Renal cortex interstitium (tissue), 11 donors: Measurements from ENCODE around the gene MMEL1. TPM values are rescaled to one million over a fixed set of nuclear protein-coding genes. Genes with fewer than 3 reads are reported as not detected.
"Not testable (repeated sequence)": the region's sequence is repeated elsewhere in the genome, so short reads cannot be mapped to it uniquely, and the experiment has no call there.

Experiments
- DNase-seq, 11 donors: peaks; one replicate each; pipeline ENCODE4 v3.0.0-alpha.2; 2013; ENCODE audit warnings: low read depth in 9 of 11, low spot score in 4 of 11; ENCODE audit errors: extremely low read depth in 1 of 11
- polyA plus RNA-seq, 3 donors: library from polyadenylated mRNA; unstranded; fragments of 120-200 nt; gene quantifications; one replicate each; pipeline ENCODE4 v1.2.1, GENCODE V29; 2013; ENCODE audit not compliant: insufficient read length in 3 of 3

Gene MMEL1
- polyA plus RNA-seq, 3 donors, result 1.9 to 2.9 (median 2.8) TPM

DNA sequence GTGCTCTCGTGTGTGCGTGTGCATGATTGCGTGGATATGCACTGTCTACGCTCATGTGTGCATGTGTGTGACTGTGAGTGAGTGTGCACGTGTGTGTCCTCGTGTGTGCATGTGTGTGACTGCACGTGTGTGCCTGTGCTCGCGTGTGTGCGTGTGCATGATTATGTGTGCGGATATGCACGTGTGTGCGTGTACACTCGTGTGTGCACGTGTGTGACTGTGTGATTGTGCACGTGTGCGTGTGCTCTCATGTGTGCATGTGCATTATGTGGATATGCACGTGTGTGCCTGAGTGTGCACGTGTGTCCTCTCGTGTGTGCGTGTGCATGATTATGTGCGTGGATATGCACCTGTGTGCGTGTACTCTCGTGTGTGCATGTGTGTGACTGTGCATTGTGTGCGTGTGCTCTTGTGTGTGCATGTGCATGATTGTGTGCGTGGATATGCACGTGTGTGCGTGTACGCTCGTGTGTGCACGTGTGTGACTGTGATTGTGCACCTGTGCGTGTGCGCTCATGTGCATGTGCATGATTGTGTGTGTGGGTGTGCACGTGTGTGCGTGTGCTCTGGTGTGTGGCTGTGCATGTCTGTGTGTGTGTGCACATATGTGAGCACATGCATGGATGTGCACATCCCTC is 2.2 kb downstream of the MMEL1 start:
- DNase-seq, result no peak

DNA sequence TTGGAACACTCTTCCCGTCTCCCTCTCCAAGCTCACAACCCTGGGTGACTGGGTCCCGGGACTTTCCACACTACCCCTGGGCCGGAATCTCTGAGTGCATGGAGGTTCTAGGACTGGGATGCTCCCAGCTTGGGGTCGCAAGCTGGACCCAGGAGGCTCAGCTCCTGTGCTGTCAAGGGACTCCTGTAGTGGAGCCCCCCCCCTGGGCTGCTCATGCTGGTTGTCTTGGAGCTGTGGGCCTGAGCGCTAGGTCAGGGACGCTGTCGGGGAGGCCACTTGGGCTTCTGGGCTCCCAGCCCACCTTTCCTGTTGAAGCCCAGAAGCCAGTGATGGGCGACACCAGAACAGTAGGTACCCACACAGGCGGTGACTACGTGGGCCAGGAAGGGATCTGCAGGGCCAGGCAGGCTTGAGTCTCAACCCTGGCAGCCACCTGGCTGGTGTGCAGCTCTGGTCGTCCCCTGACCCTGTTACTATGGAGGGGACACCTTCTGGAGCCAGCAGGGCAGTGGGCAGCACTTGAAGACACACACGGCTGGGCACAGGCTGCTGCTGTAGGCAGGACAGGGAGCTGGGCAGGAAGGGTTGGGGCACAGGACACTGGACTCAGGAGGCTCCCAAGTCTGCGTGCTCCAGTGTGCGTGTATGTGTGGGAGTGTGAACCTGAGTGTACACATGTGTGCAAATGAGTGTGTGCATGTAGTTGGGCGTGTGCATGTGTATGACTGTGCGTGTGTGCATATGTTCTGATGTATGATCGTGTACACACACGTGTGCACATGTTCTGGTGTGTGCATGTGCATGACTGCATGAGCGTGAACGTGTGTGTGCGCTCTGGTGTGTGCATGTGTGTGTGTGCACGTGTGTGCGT is 3.0 kb downstream of the MMEL1 start:
- no peak for DNase-seq

- no peak for DNase-seq
Measured at GRCh38 chr1:2628933-2629626, 3.7 kb downstream of the MMEL1 start.

- DNase-seq, result no peak
Measured at GRCh38 chr1:2628191-2628932, 4.5 kb downstream of the MMEL1 start.

GRCh38 chr1:2627746-2628145 is 5.1 kb downstream of the MMEL1 start:
- DNase-seq, result no peak

GRCh38 chr1:2625748-2626147 is 7.1 kb downstream of the MMEL1 start:
- not testable (repeated sequence) for DNase-seq

DNA sequence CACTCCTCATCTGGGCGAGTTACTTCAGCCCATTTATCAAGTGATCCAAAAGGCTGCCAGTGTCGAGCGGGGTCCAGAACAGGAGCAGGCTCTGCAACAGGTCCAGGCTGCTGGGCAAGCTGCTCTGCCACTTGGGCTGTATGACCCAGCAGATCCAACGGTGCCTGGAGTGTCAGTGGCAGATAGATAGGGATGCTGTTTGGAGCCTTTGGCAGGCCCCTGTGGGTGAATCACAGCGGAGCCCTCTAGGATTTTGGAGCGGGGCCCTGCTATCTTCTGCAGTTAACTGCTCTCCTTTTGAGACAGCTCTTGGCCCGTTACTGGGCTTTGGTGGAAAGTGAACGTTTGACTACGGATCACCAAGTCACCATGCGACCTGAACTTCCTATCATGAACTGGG is 7.5 kb downstream of the MMEL1 start:
- DNase-seq, result no peak

- DNase-seq, result no peak
Measured at GRCh38 chr1:2624735-2625300, 8.0 kb downstream of the MMEL1 start.

DNA sequence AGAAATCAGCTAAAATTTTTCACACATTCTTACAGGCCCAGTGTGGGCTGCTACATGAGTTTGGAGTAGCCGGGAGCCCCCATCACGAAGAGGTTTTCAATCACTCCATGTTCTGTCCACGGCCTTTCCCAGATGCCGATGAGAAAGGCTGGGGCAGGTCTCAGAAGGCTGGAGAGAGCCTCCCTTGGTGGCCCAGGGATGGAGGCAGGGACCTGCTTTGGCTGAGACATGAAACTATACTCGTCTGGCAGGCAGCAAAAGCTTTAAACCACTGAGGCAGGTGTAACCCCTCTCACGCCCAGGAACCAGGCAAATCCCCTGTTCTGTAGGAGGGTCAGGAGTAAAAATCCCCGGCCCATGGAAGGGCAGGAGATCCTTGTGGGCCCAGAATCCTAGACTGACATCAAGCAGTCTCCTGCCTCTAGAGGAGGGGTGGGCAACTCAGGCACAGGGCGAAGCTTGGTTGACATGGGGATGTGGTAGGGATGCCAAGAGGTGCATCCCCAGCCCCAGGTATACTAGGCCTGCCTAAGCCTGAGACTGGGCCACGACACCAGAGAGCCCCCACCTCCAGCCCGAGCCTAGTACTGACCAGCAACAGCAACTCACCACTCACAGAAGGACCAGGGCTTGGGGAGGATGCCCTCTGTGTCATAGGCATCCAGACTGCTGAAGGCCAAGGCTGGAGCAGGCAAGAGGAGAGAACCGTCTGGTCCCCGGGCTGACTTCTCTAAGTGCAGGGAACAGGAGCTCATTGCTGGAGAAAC is 9.1 kb downstream of the MMEL1 start:
- no peak for DNase-seq

- DNase-seq, result no peak
Measured at GRCh38 chr1:2617971-2618470, 14.8 kb downstream of the MMEL1 start.

GRCh38 chr1:2614145-2614544 is 18.7 kb downstream of the MMEL1 start:
- no peak for DNase-seq

GRCh38 chr1:2612591-2613365 is 20.0 kb downstream of the MMEL1 start:
- no peak for DNase-seq

DNA sequence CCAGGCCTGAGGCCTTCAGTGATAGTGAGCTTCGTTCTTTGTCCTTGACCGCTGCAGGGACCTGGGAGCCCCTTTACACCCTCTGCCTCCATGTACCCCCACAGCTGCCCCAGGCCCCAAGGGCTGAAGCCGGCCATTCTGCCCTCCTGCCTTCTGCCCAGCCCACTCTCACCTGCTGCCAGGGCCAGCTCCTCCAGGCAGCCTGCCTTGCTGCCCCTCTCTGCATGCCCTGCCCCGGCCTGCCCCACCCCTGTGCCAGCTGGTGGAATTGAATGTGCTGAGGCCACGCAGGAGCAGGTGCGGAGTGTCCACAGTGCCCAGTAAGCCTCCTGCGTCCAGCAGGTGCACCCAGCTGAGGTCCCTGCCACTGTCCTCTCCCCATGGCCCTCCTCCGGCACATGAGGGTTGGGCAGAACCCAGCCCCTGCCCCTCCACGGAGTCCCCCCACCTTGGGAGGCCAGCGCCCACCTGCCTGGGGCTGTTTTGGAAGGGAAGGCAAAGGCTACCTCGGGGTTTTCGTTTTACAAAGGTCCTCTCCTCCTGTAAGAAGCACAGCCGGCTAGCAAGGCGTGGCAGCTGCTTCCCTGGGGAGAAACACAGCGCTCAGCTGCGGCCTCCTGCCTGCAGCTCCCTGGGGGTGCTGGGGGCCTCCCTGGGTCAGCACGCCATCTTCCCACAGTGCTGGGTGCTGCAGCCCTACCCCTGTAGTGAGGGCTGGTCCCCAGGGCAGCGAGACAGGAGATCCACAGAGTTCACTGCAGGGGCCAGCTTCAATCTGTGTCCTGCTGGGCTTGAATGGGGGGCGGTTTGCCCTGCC is 21.0 kb downstream of the MMEL1 start:
- DNase-seq, result no peak

DNA sequence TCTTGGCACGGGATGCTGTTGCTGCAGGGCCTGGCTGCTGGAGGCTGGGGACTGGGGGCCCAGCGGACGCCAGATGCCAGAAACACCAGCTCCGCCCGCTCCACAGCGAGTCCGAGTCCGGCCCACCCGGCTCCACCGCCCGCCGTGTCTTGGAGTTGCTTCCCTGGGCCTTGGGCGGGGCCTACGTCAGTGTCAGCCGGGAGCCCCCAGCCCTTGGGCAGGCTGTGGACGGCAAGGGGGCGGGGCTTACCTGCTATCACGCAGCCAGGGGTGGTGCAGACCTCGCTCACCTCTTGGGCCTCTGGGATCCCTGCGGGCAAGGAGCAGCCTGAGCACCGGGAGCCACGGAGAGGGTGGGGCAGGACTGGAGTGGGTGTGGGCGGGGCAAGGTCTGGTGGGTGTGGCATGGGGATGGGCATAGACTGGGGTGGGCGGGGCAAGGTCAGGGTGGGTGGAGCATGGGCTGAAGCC is 21.8 kb downstream of the MMEL1 start:
- no peak for DNase-seq

DNA sequence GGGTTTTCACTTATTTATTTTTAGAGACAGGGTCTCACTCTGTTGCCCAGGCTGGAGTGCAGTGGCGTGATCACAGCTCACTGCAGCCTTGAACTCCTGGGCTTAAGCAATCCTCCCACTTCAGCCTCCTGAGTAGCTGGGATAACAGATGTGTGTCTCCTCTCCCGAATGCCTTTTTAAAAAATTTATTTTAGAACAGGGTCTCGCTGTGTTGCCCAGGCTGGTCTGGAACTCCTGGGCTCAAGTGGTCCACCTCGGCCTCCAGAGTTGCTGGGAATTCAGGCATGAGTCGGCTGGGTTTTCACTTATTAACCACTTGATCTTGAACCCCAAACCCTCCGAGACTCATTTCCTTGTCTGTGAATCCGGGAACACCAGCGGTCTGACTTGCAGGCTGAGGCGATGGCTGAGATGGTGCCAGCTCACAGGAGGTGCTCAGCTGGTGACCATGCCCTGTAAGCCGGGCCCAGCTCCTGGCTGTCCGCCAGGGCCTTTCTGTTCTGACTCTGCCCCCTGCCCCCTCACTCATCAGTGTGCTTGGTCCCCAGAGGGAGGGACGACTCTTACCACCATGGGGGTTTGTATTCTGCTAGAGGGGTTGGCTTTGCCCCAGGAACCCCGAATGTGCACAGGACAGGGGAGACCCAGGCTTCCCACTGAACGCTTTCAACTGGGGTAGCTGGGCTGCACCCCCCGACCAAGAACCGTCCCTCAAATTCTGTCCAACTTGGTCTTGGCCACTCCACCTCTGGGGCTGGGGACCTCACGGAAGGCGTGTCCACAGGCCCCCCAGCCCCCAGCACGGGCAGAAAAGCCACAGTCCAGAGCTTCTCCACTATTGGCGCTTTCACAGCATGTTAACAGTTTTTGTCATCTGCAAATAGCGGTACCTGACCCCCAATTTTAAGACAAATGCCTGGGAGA is 22.5 kb downstream of the MMEL1 start:
- DNase-seq, result no peak
